HuH-7 (cell line): ENCODE measurements around the gene P3H3.
"Not testable (repeated sequence)": the region's sequence is repeated elsewhere in the genome, so short reads cannot be mapped to it uniquely, and the experiment has no call there.

Experiments
- DNase-seq: peaks from one replicate; pipeline ENCODE4 v3.0.0; 2011; ENCODE audit warnings: low spot score

Gene P3H3

GRCh38 chr12:6867413-6868210 lies 39.4 kb downstream of the P3H3 start, which contains the start of gene TPI1:
TSS of gene TPI1 (plus strand) at chr12:6867531. CDS start at chr12:6867567, 36 bp downstream.
- peak; percentile 75 for DNase-seq

- no peak for DNase-seq
Measured at GRCh38 chr12:6868211-6869048, 40.2 kb downstream of the P3H3 start.

- DNase-seq, result peak; percentile 85
Measured at GRCh38 chr12:6869049-6870021, 41.1 kb downstream of the P3H3 start.

GRCh38 chr12:6870304-6870703 lies 42.1 kb downstream of the P3H3 start:
- DNase-seq, result not testable (repeated sequence)

GRCh38 chr12:6871052-6871957 lies 43.1 kb downstream of the P3H3 start:
- peak; percentile 53 for DNase-seq

GRCh38 chr12:6872073-6873048 lies 44.2 kb downstream of the P3H3 start:
- DNase-seq, result peak; percentile 87

GRCh38 chr12:6873094-6874014 lies 45.1 kb downstream of the P3H3 start, which contains the start of gene SPSB2:
TSS of gene SPSB2 (minus strand) at chr12:6873303. CDS start at chr12:6872901, 402 bp downstream.
- peak; percentile 94 for DNase-seq

GRCh38 chr12:6874015-6874368 lies 45.8 kb downstream of the P3H3 start:
- DNase-seq, result not testable (repeated sequence)

- not testable (repeated sequence) for DNase-seq
Measured at GRCh38 chr12:6879824-6880223, 51.6 kb downstream of the P3H3 start.

- no peak for DNase-seq
Measured at GRCh38 chr12:6883252-6883651, 55.0 kb downstream of the P3H3 start.

- no peak for DNase-seq
Measured at GRCh38 chr12:6883683-6884082, 55.5 kb downstream of the P3H3 start.

GRCh38 chr12:6884539-6884938 lies 56.3 kb downstream of the P3H3 start:
- no peak for DNase-seq

- DNase-seq, result not testable (repeated sequence)
Measured at GRCh38 chr12:6886206-6886999, 58.2 kb downstream of the P3H3 start.

- no peak for DNase-seq
Measured at GRCh38 chr12:6887460-6887859, 59.3 kb downstream of the P3H3 start.

- DNase-seq, result no peak
Measured at GRCh38 chr12:6888360-6888759, 60.2 kb downstream of the P3H3 start.

- not testable (repeated sequence) for DNase-seq
Measured at GRCh38 chr12:6888794-6889193, 60.6 kb downstream of the P3H3 start.
